A673 (cell line): ENCODE measurements around the gene ZDHHC11B. TPM values are rescaled to one million over a fixed set of nuclear protein-coding genes. Genes with fewer than 3 reads are reported as not detected.

Experiments used
- BruUV-seq: library from RNA; stranded (reverse); fragments of 400-500 nt; replicated peaks from 2 replicates; lab custom pipeline; 2021; lab: Mats Ljungman, UMichigan
- CTCF ChIA-PET: fragments of 300-600 bp; sonication (Branson Sonifier 250); formaldehyde crosslinking; loops from one replicate; lab custom pipeline; 2022; ENCODE audit warnings: antibody characterized with exemption; lab: Charles Lee
- POLR2A ChIA-PET: fragments of 300-600 bp; sonication (Branson Sonifier 250); formaldehyde crosslinking; loops from one replicate; lab custom pipeline; 2022; ENCODE audit warnings: antibody characterized with exemption; ENCODE audit not compliant: low non-redundant PET; lab: Charles Lee
- DNase-seq: peaks from one replicate; pipeline ENCODE4 v3.0.0-alpha.2; 2015; ENCODE audit warnings: low spot score
- H3K27ac ChIP-seq: fragments of 200-600 bp; sonication (generic); 2 replicates; pipeline ENCODE4 v1.5.1; 2016; ENCODE audit warnings: mixed run types, low read depth, mild to moderate bottlenecking, mixed read lengths, antibody characterized with exemption, low read length; ENCODE audit not compliant: poor library complexity, severe bottlenecking
- H3K27me3 ChIP-seq: fragments of 200-600 bp; sonication (generic); replicated peaks from 2 replicates; pipeline ENCODE4 v1.6.1; 2017; ENCODE audit warnings: mixed run types, low read depth, mild to moderate bottlenecking, mixed read lengths, antibody characterized with exemption, low read length; ENCODE audit not compliant: insufficient read depth, poor library complexity
- H3K36me3 ChIP-seq: fragments of 200-600 bp; sonication (generic); 2 replicates; pipeline ENCODE4 v1.6.1; 2016; ENCODE audit warnings: mixed run types, mild to moderate bottlenecking, mixed read lengths, antibody characterized with exemption, low read length; ENCODE audit not compliant: insufficient read depth, poor library complexity, severe bottlenecking
- H3K4me1 ChIP-seq: fragments of 200-600 bp; sonication (generic); 2 replicates; pipeline ENCODE4 v1.6.1; 2017; ENCODE audit warnings: mixed run types, mild to moderate bottlenecking, mixed read lengths, antibody characterized with exemption, low read length; ENCODE audit not compliant: insufficient read depth, poor library complexity, severe bottlenecking
- H3K4me3 ChIP-seq: fragments of 200-600 bp; sonication (generic); 2 replicates; pipeline ENCODE4 v1.5.1; 2016; ENCODE audit warnings: low read depth, mixed run types, mild to moderate bottlenecking, mixed read lengths, low read length; ENCODE audit not compliant: poor library complexity, severe bottlenecking
- H3K9me3 ChIP-seq: fragments of 200-600 bp; sonication (generic); 2 replicates; pipeline ENCODE4 v1.6.1; 2016; ENCODE audit warnings: mixed run types, low read depth, mild to moderate bottlenecking, mixed read lengths, antibody characterized with exemption, low read length; ENCODE audit not compliant: poor library complexity, severe bottlenecking
- CTCF ChIP-seq: fragments of 300-800, 200-600 bp; sonication (generic); conservative IDR thresholded peaks from 2 replicates; pipeline ENCODE4 v1.5.1; 2017; ENCODE audit warnings: low read depth, mild to moderate bottlenecking, antibody characterized with exemption, low read length, moderate library complexity, mixed read lengths
- EZH2 ChIP-seq: fragments of 200-600 bp; sonication (generic); IDR thresholded peaks from 2 replicates; pipeline ENCODE4 v1.6.1; 2017; ENCODE audit warnings: borderline replicate concordance, low read depth, mild to moderate bottlenecking, mixed read lengths, antibody characterized with exemption, low read length; ENCODE audit not compliant: poor library complexity, severe bottlenecking
- intact Hi-C: fragments of 100-400 bp; cut with micrococcal nuclease; formaldehyde crosslinking; loops from one replicate; pipeline ENCODE4 v1.10.0; 2022; ENCODE audit not compliant: unreplicated experiment
- total RNA-seq: library from RNA; stranded (reverse); gene quantifications from 2 replicates; pipeline ENCODE4 v1.2.3, GENCODE V29; 2021

Gene ZDHHC11B
- total RNA-seq, 1 experiment from 2014 or later: 1.3 TPM

- POLR2A ChIA-PET: no interaction called here
- intact Hi-C loops: no loop called here
- no peak for TF ChIP-seq CTCF
- TF ChIP-seq EZH2: no peak
- CTCF ChIA-PET: no interaction called here
- Histone ChIP-seq H3K27ac (no peak overlapping the region), H3K4me3 (no peak overlapping the region), H3K9me3 (no peaks in the 10 kb centered on the region), H3K4me1 (peaks cover 19% of the 10 kb centered on the region), H3K27me3 (peaks cover 6% of the 10 kb centered on the region), H3K36me3 (no peaks in the 10 kb centered on the region)
- BruUV-seq: no TSS peak
- no peak for DNase-seq
Measured at GRCh38 chr5:675111-675870, 109.2 kb downstream of the ZDHHC11B start.

DNA sequence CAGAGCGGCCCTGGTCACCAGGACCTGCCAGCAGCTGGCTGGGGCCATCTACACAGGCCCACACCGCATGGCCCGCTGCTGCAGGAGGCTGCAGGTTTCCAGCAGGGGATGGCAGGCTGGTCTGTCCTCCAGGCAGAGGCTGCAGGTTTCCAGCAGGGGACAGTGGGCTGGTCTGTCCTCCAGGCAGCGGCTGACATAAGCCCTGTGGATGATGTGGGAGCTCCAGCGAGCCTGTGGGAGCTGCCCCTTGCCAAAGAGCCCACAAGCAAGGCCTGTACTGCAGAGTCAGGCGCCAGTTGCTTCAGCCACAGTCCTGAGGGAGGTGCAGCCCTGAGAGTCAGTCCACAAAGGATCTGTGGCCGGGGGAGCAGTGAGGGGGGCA, 109.9 kb downstream of the ZDHHC11B start:
- no peaks in the 10 kb centered on the region for H3K36me3 ChIP-seq
- ChIA-PET POLR2A (no interaction called here), CTCF (no interaction called here)
- BruUV-seq: no TSS peak
- H3K27me3 ChIP-seq: peaks cover 6% of the 10 kb centered on the region
- peaks cover 19% of the 10 kb centered on the region for H3K4me1 ChIP-seq
- DNase-seq: no peak
- intact Hi-C loops: no loop called here
- no peak overlapping the region for H3K4me3 ChIP-seq
- no peaks in the 10 kb centered on the region for H3K9me3 ChIP-seq
- TF ChIP-seq EZH2: no peak
- no peak for TF ChIP-seq CTCF
- H3K27ac ChIP-seq: no peak overlapping the region

- Histone ChIP-seq H3K27ac (no peak overlapping the region), H3K4me1 (peaks cover 19% of the 10 kb centered on the region), H3K4me3 (no peak overlapping the region), H3K9me3 (no peaks in the 10 kb centered on the region), H3K36me3 (no peaks in the 10 kb centered on the region), H3K27me3 (peaks cover 6% of the 10 kb centered on the region)
- intact Hi-C loops: no loop called here
- ChIA-PET CTCF (no interaction called here), POLR2A (no interaction called here)
- no peak for DNase-seq
- no peak for TF ChIP-seq EZH2
- TF ChIP-seq CTCF: no peak
- BruUV-seq: no TSS peak
Measured at GRCh38 chr5:673831-674629, 110.5 kb downstream of the ZDHHC11B start.
